GM12875 (cell line): ENCODE data around the gene CD300LB.

Experiments used
- H3K4me3 ChIP-seq: one replicate; pipeline ENCODE4 v1.5.1; 2011; ENCODE audit warnings: low read depth, low read length, control low read depth
- CTCF ChIP-seq: IDR thresholded peaks from 2 replicates; pipeline ENCODE4 v1.5.1; 2011; ENCODE audit warnings: low read depth, mild to moderate bottlenecking, control low read depth, inconsistent platforms, low read length, moderate library complexity, borderline replicate concordance; ENCODE audit not compliant: insufficient read depth

Gene CD300LB

GRCh38 chr17:74547736-74548135, 16.5 kb upstream of the CD300LB start:
- TF ChIP-seq CTCF: no peak

GRCh38 chr17:74547264-74547663, 16.0 kb upstream of the CD300LB start:
- TF ChIP-seq CTCF: no peak
- no peak overlapping the region for H3K4me3 ChIP-seq

More at GRCh38 chr17:74547736-74548135, 16.5 kb upstream of the CD300LB start:
- no peak overlapping the region for H3K4me3 ChIP-seq

- TF ChIP-seq CTCF: no peak
- no peak overlapping the region for H3K4me3 ChIP-seq
Measured at GRCh38 chr17:74546586-74546985, 15.3 kb upstream of the CD300LB start.

GRCh38 chr17:74545843-74546230, 14.6 kb upstream of the CD300LB start, which contains the start of gene CD300C:
Gene CD300C (minus strand): TSS chr17:74546115. CDS start chr17:74545782, 333 bp downstream.
- TF ChIP-seq CTCF: no peak
- no peak within 1 kb of the TSS for H3K4me3 ChIP-seq

- no peak overlapping the region for H3K4me3 ChIP-seq
- no peak for TF ChIP-seq CTCF
Measured at GRCh38 chr17:74544991-74545842, 13.9 kb upstream of the CD300LB start.

- no peak for TF ChIP-seq CTCF
- H3K4me3 ChIP-seq: no peak overlapping the region
Measured at GRCh38 chr17:74543891-74544760, 12.9 kb upstream of the CD300LB start.
